HG03442 (cell line): ENCODE data around the gene C2orf81.
"Not testable (repeated sequence)": the region's sequence is repeated elsewhere in the genome, so short reads cannot be mapped to it uniquely, and the experiment has no call there.

ENCODE experiments used
- ATAC-seq: cut with Tn5 transposase; IDR thresholded peaks from one replicate; pipeline ENCODE4 v1.9.1; 2021; ENCODE audit warnings: mild to moderate bottlenecking, moderate library complexity; ENCODE audit not compliant: unreplicated experiment

C2orf81 gene

GRCh38 chr2:74424139-74424992, 2.9 kb upstream of the C2orf81 start:
- ATAC-seq: no peak

DNA sequence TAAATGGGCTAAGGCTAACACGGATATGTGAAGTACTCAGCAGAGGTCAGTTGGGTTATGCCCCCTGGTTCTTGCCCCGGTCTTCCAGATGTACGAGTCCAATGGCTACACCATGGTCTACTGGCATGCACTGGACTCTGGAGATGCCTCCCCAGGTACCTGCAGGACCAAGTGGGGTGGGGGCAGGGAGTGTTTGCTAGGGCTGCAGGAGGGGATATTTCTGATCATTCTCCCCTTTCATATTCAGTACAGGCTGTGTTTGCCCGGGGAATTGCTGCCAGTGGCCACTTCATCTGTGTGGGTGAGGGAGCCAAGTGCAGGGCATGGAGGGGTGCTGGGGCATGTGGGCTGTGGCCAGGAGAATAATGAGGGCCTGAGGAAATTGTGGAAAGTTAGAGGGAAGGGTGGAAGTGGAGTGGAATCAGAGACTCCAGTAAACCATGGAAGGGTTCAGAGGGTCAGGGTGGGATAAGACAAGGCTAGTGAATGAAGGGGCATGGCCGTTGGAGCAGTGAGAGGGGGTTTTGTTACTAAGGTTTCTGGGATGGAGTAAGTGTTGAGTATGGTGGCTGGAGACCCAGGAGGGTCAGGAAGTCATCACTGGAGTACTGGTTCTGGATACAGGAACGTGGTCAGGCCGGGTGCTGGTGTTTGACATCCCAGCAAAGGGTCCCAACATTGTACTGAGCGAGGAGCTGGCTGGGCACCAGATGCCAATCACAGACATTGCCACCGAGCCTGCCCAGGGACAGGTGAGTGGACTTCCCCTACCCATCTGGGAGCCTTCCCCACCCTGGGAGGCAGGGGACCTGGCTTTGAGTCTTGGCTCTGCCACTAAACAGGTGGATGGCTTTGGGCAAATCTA, 2.0 kb upstream of the C2orf81 start:
- ATAC-seq: no peak

- ATAC-seq: not testable (repeated sequence)
These were observed 846 bp downstream of the C2orf81 start for GRCh38 chr2:74420443-74421103.

DNA sequence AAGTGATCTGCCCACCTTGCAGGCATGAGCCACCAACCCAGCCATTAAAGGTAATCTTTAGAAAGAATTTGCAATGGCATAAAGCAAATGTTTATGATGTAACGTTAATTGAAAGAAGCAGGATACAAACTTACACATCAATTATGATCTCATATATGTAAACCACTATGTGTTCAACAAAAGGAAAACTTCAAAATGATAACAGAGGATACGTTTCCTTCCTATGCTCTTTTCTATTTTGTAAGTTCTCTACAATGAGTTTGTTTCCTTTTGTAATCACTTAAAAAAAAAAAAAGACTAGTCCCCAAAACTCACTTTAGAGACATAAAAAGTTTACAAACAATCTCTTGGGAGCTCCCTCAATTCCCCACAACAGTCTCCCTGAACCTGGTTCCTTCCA, 1.4 kb downstream of the C2orf81 start:
- ATAC-seq: no peak

- ATAC-seq: no peak
These were observed 2.1 kb downstream of the C2orf81 start for GRCh38 chr2:74419345-74419744.

DNA sequence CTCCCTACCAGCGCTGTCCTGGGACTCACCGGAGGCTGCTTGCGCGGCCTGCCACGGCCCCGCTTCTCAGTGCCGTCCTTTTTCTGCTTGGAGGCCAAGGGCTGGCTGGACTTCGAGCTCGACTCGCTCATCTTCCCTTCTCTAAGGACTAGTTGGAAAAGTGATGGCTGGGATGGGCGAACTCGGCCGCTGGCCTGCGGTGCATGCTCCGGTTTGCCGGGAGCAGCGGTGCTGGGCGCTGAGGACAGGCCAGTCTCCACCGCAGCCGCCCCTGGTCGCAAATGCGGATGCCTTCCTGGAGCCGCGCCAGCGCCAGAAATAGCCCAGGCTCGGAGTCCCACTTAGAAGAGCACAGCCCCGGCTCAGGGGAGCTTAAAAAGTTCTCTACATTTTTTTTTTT, 3.1 kb downstream of the C2orf81 start:
- ATAC-seq: no peak

DNA sequence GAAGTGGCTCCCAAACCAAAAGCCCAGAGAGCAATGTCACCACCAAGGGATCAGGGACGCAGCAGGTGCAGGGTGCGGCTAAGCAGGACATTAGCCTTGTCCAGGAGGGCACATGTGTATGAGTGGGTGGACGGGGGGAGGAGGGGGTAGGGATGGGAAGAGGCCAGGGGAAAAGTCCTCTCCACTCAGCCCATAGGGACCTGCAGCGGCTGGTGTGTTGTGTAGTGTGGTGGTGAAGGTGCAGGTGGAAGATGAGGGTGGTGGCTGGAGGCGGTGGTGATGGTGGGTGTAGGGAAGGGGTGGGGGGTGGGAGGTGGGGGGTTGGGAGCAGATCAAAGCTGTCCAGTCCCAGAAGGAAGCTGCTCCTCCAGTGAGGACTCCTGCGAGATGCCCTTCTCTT, 3.7 kb downstream of the C2orf81 start:
- ATAC-seq: no peak

GRCh38 chr2:74417197-74417596, 4.2 kb downstream of the C2orf81 start:
- ATAC-seq: no peak

DNA sequence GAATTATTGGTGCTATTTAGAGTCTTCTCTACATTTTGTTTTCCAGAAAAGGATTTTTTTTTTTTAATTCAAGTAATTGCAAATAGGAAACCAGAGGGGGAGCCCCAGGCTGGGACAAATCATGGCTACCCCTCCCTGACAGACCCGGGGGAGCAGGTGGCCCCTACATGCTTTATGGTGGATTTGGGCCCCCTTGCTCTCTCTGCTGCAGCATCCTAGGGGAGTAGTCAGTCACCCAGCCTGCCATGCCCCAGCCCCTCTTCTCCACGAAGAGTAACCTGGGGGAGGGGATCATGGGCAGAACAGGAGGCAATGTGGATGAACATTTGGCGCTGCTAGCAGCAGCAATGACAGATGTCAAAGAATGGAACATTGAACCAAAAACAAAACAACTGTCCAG, 4.6 kb downstream of the C2orf81 start:
- no peak for ATAC-seq

DNA sequence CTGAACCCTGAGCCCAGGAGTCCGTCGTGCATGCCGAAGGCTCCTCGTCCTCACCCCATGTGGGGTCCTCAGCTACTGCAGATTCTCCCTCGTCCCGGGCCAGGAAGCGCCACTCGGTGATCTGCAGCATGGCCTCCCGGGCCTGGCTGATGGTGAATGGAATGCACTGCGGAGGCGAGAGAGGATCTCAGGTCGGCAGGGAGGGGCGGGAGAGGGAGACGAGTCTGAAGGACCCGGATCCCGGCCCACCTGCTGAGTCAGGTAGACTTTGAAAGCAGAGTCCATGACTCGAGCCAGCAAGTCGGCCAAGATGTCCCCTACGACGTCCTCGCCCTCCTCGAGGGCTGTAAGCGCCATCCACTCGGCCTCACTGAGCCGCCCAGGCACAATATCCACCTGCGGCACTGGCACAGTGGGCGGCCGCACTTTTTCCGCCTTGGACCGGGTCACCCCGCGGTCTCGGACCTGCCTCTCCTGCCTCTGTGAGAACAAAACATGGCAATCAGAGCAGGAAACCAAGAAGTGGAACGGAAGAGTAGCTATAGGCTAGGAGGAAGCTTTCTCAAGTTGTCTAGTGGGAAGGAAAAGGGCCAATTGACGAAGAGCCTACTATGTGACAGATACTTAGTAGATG, 5.5 kb downstream of the C2orf81 start:
- ATAC-seq: no peak

GRCh38 chr2:74414881-74415761, 6.3 kb downstream of the C2orf81 start:
- ATAC-seq: no peak

DNA sequence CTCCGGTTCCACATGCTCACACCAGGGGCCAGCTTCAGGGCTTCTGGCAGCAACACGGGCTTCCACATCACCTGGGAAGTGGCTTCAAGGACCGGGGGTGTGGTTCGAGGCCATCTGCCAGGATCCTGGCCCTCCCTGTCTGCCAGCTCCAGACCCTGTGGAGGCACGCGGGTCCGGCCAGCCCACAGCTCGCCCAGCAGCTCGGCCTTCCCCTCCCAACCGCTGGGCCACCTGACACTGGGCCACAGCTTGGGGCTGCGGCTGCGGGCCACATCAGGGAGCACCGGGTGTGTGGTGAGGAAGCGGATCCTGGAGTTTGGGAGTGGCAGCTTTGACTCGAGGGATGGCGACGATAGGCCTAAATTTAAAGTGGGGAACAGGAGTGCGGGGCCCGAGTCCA, 7.0 kb downstream of the C2orf81 start:
- no peak for ATAC-seq

- no peak for ATAC-seq
These were observed 8.3 kb downstream of the C2orf81 start for GRCh38 chr2:74413001-74413698.

DNA sequence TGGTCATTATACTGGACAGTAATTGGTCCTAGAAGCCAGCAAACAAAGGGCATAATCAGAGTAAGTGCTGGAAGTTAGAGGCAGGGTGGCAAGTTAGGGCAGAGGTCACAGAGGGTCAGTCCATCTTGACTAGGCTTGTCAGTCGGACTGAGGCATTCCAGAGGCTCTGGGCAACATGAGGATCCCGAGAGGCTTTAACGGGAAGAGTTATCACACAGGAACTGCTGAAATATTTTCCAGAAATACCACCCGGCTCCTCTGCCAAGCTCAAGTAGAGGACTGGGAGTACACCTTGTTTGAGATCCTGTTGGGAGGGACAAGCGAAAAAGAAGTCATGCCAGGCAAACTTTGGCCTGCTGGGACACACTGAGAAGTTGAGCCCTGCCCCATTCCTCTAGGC, 13.7 kb downstream of the C2orf81 start:
- ATAC-seq: no peak

GRCh38 chr2:74406035-74406434, 15.4 kb downstream of the C2orf81 start:
- ATAC-seq: peak; percentile 68

DNA sequence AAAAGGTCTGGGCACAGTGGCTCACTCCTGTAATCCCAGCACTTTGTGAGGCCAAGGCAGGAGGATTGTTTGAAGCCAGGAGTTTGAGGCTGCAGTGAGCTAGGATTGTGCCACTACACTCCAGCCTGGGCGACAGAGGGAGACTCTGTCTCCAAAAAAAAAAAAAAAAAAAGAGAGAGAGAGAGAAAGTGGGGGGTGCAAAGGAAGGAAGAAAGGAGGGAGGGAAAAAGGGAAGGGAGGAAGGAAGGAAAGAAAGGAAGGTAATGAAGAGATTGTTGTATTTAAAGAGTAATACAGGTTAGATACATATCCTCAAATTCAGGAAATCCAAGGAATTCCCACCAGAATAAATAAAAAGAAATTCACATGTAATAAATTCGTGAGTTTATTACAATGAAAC, 19.5 kb downstream of the C2orf81 start:
- no peak for ATAC-seq

DNA sequence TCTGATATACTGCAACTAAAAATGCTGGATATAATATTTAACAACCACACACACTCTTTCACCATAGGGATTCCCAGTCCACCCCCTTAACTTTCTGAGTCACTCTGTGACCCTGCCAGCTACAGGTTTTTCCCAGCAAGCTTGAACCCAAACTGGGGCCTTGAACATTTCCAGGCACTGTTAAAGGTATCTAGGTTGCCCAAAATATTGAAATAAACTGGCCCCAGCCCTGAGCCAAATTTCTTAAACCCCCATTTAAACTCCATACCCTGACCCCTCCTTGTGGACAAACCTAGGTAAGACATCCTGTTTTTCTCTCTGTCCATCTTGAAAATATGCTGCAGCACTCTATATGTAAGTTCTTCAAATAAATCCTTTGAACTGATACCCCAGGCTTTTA, 21.6 kb downstream of the C2orf81 start:
- no peak for ATAC-seq

DNA sequence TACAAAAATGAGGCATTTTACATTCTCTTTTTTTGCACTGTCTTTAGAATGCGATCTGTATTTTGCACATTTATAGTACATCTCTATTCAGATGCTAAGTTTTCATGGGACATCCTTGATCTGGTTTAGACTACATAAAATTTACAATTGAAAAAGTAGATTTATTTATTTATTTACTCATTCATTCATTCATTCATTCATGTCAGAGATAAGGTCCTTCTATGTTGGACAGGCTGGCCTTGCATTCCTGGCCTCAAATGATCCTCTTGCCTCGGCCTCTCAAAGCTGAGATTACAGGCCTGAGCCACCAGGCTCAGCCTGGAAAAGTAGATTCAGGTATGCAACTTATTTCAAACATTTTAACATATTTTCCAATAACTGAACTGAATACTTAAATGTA, 25.3 kb downstream of the C2orf81 start:
- no peak for ATAC-seq

DNA sequence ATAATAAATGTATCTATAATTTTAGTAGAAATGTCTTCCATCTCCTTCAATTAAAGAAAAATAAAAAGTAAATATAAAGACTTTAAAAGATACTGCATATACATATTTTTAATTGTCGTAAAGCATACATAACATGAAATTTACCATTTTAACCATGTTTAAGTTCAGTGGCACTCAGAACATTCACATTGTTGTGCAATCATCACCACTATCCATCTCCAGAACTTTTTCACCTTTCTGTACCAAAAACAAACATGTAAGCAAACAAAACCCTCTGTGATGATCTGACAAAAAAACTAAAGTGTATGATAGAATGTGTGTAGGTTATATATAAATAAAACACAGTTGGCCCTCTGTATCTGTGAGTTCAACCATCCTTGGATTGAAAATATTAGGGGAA, 27.9 kb downstream of the C2orf81 start:
- no peak for ATAC-seq

- ATAC-seq: no peak
These were observed 29.0 kb downstream of the C2orf81 start for GRCh38 chr2:74392449-74392743.
